HL-60/S4 (cell line): ENCODE results near the gene AAR2.

ENCODE experiments used
- in situ Hi-C: fragments of 300-500 bp; cut with MboI; formaldehyde crosslinking; loops from 2 replicates; pipeline ENCODE4 v1.14.3; 2022; ENCODE audit warnings: low sequenced_read_pairs

AAR2 gene

GRCh38 chr20:36254076-36254475, 17.8 kb downstream of the AAR2 start:
- in situ Hi-C loops, result no loop called here

- in situ Hi-C loops, result no loop called here
These were observed 19.2 kb downstream of the AAR2 start for GRCh38 chr20:36255445-36255844.

DNA sequence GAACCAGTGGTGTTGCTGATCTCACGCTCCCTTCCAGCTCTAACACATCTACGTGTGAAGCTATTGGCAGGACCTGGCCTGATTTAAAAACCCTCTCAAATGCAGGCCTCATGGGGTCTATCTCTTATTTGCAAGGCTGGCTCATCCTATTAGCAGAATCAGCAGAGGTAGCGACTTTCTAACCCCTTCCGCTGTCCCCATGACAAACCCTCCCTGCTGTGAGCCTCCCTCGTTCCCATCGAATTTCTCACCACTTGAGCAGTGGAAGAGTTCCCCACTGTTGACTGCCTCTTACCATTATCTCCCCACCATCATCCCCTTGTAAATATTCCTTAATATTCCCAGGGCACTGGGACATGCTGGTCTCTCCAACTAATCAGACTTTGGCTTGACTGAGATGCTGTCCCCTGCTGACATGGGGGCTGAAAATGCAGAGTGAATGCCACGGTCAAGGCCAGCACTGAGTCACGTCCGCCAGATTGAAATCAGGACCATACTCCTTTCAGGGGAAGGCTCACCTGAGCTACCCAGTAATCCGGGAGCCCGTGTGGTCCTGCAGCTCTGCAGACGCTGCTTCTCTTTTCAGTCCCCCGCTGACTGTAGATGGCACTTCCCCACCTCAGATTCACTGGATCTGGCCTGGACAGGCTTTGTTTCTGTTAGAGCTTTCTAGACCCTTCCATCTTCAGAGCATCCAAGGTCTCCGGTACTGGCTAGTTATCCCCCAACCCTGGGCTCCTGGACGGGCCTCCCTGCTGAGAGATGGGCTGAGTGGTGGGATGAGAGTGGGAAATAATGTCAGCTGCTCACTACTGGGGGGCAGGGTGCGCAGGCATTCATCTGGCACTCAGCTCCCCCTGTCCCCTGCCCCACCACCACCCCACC, 23.1 kb downstream of the AAR2 start:
- in situ Hi-C loops, result no loop called here

DNA sequence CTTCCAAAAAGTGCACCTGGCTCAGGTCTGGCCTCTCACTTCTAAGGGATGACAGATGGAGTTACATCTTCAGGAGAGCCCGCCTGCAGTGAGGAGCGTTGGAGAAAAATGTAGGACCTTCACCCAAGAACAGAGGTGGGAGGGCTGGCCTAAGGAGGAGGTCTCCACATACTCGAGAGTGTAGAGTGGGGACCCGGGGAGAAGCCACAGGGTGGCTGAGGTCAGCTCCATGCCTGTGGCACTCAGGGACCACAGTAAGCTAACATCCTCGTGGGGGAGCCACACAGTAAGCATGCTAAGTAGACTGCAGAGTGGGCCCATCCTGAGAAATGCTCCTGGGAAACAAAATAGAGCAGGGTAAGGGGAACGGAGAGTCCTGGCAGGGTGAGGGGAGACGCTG, 24.0 kb downstream of the AAR2 start:
- in situ Hi-C loops, result no loop called here

DNA sequence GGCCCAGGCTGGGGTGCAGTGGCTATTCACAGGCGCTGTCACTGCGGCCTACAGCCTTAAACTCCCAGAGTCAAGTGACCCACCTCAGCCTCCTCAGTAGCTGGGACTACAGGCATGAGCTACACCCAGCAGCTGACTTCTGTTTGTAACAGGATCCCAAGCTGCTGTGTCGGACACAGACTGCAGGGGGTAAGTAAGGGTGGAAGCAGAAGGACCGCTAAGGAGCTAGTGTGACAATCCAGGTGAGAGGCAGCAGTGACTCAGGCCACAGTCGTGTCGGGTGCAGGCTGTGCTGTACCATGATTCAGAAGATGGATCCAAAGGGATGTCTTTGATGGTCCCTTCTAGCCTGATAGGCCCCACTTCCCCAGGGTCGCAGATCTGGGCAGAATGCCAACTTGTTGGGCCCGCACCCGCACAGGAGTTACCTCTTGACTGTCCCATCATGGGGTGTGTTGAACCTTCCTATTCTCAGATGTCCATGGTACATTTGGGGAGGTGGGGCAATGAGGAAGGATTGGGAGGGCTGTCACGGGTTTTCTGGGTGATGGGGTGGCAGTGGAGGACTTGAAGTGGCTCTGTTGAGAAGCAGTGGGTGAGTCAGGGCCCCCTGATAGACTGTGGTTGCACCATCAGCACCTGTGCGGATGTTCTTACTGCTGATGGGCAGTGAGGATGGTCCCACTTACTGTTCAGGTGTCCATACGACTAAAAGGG, 25.3 kb downstream of the AAR2 start:
- in situ Hi-C loops, result no loop called here

- in situ Hi-C loops, result no loop called here
These were observed 26.2 kb downstream of the AAR2 start for GRCh38 chr20:36262440-36262839.

DNA sequence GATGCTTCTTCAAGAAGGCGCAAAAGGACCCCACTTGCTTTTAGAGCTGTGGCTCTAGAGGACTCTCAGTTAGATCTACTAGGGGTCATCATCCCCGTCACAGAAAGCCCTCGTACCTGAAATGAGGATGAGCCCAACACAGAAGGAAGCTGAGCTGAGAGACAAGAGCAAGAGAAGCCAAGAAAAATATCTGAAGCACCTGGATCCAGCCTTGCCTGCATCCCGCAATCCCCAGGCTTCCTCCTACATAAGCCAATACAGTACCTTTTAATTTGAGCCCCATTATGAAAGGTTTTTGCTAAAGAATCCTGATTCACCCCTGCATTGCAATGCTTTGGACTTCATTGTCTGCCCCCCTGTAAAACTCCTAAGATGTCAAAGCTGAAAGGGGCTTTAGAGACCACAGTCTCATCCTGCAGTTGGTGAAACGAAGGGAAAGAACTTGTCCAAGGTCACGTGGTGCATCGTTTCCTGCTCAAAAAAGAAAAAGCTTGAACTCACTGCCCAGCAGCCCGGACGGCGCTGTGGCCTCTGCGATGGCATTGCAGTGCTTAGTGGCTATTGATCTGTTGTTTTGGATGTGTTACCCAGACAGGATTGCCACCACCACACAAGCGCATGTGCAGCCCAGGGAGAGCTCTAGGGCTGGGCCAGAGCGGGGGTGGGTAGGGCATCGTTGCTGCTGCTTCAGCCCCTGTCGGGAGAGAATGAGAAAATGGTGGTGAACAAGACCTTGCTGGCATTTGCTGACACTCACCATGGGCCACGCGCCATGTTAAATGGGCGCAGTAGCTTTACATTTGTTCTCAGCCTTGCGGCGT, 28.4 kb downstream of the AAR2 start:
- in situ Hi-C loops, result no loop called here

DNA sequence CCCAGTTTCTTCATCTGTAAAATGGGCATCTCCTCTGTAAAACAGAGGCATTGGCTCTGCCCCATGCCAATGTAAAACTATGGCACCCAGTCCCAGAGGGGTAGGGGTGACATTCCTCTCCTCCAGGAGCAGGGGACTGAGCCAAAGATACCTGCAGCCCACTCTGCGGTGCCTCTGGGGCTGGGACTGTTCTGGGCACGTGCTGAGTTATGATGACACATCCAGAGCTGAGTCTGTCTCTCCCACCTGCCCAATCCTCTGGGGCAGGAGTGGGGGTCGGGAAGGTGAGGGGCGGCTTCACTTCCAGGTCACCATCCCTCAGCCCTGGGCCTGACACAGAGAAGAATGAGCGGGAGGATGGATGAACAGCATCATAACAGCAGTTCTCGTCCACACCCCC, 29.9 kb downstream of the AAR2 start:
- in situ Hi-C loops, result no loop called here

- in situ Hi-C loops, result no loop called here
These were observed 31.5 kb downstream of the AAR2 start for GRCh38 chr20:36267605-36268381.

DNA sequence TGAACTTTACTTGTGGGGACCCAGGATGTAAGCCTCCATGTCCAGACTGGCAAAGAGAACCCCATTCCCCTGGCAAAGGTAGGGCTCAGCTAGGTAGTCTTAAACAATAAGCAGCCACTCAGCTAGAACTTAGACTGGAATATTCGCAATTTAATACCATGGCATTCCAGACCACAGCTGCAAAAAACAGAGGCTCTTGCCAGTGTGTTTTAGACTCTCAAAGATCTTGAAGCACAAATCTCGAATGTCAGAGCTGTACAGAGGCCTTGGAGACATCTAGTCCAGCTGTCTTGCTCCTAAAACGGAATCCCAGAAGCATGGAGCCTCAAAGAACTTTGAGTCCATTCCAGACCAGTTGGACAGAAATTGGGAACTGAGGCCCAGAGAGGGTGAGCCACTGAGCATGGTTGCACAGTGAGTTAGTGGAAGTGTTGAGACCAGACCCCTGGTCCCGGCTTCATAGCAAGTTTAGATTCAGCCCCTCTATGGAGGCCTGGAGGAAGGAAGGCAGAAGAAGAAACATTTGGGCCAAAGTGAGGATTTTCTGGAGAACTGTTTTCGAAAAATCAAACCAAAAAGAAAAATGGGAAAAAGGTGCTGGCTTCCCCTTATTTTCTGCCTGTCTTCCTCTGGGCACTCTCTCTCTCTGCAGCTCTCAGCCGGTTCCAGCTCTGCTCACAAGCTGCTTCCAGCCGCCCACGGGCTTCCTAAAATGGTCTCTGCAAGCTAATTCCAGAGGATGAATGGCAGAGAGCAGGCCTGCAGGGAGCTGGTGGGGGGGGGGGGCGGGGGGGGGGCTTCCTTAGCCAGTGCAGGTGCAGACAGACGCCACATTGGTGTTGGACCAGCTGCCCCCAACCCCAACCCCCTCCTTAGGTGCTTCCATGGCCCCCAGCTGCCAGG, 32.4 kb downstream of the AAR2 start:
- in situ Hi-C loops, result no loop called here

DNA sequence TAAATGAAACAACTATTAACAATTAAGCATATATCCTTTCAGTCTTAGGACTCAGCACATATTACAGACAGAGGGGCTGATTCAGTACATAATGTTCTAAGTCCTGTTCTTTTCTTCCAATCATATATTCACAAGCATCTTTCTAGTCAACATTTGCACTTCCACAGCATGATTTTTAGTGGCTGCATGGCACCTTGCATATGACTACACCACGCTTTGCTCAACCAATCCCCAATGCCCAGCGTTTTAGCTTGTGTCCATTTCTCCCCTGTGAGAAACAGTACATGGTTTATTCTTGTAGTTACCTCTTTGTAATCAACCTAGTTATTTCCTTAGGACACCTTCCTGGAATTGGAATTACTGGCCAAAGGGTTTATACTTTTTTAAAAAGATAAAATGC, 33.2 kb downstream of the AAR2 start:
- in situ Hi-C loops, result no loop called here

DNA sequence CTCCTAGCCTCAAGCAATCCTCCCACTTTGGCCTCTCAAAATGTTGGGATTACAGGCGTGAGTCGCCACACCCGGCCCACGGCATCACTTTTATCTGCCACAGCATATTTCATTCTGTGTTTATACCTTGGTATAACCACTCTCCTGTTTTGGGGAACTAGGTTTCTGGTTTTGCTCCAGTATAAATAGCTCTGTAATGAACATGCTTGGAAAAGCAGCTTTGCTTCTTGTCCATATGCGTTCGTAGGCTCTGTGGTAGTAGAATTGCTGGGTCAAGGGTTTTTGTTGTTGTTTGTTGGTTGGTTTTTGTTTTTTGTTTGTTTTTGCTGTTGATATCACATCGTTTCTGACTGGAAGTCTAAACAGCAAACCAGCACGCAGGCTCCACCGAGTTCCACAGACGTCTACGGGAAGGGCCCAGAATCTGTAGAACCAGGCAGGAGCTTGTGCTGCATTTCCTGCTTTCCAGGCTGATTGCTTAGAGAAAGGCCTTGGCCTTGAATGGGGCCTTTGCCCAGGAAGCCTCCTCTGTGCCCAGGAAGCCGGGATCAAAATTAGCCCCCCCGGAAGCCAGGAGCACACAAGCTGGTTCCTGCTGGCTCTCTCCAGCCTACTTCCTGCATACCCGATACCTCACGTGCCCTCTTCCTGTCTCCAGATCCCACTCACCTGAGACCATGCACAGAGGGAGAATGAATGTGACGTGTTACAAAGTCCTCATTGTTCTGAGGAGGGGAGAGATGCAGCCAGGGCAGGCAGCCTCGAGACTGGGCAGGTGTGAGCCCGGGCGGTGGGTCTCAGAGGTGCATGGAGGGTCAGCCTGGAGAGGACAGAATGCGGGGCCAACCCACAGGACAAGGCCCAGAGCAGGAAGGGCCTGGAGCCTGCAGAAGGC, 34.7 kb downstream of the AAR2 start:
- in situ Hi-C loops, result no loop called here

GRCh38 chr20:36271639-36272546, 35.6 kb downstream of the AAR2 start:
- in situ Hi-C loops, result no loop called here

- in situ Hi-C loops, result no loop called here
These were observed 36.4 kb downstream of the AAR2 start for GRCh38 chr20:36272547-36273220.

DNA sequence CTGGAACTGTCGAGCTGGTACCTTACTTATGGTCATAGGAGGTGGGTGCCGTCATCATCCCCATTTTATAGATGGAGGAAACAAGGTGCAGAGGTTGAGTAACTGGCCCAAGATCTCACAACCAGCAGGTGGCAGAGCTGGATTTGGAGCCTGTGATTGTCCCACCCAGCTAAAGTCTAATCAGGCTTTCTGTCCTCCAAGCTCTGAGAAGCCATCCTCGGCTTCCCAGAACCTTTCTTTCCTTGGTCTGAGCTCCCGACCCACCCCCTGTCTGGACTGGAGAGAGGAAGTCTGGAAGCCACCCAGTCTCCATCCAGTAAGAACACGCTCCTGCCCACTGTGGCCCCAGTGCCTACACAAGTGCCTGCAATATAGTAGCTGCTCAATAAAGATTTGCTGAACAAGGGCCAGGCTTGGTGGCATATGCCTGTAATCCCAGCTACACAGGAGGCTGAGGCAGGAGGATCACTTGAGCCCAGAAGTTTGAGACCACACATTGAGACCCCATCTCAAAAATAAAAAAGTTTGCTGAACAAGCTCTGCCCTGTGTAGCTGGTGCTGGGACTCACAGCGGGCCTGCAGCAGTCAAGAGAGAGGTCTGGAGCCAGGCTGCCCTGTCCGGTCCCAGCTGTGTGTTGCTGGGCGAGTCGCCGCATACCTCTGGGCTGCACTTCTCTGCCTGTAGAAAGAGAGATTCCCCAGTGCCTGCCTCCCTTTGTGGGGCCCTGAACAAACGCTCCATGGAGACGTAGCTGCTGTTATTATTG, 37.3 kb downstream of the AAR2 start:
- in situ Hi-C loops, result no loop called here

- in situ Hi-C loops, result no loop called here
These were observed 38.0 kb downstream of the AAR2 start for GRCh38 chr20:36274181-36274841.
